ENCODE results near the gene STAB1.

STAB1 gene

DNA sequence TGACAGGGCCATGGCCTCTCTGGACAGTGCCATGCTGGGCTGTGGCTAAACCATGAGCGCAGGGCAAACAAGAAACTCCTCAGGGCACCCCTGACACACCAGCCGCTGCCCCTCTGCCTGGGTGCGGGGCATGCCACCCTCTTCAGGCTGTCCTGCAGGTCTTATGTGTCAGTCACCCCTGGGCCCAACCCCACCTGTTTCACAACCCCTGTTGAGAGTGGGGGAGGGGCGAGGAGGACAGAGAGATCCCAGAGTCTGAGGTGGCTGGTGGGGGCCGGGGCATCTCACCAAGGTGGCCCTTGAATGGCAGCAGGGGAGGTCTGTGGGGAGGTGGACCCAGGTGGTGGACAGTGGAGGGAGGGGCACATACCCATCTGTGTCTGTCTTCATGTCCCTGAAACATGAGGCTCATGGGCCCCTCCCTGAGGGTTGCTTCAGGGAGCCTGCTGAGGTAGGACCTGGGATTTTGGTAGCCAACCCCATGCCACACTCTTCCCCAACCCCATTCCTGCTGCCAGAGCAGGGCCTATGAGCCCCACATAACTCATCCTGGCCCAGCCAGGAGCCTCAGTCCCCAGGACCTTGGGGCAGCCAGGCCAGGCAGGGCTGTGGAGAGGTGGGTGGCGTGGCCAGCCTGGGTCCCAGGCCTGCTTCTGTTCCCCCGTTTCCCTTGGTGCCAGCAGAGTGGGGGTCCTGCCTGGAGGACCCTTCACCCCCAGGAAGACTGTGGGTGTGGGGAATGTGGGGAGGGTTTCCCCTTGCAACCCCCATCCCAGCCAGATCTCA, 1.7 kb upstream of the STAB1 start:
- H3K4me3 ChIP-seq (ENCODE audit: low read depth, low read length), result no peak overlapping the region
- TF ChIP-seq, protein P1, sequence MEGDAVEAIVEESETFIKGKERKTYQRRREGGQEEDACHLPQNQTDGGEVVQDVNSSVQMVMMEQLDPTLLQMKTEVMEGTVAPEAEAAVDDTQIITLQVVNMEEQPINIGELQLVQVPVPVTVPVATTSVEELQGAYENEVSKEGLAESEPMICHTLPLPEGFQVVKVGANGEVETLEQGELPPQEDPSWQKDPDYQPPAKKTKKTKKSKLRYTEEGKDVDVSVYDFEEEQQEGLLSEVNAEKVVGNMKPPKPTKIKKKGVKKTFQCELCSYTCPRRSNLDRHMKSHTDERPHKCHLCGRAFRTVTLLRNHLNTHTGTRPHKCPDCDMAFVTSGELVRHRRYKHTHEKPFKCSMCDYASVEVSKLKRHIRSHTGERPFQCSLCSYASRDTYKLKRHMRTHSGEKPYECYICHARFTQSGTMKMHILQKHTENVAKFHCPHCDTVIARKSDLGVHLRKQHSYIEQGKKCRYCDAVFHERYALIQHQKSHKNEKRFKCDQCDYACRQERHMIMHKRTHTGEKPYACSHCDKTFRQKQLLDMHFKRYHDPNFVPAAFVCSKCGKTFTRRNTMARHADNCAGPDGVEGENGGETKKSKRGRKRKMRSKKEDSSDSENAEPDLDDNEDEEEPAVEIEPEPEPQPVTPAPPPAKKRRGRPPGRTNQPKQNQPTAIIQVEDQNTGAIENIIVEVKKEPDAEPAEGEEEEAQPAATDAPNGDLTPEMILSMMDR (IDR thresholded peaks at IDR 0.05; ENCODE audit: low read depth, low read length, missing control alignments), result no peak
- no peak for DNase-seq (ENCODE audit: low read depth)

DNA sequence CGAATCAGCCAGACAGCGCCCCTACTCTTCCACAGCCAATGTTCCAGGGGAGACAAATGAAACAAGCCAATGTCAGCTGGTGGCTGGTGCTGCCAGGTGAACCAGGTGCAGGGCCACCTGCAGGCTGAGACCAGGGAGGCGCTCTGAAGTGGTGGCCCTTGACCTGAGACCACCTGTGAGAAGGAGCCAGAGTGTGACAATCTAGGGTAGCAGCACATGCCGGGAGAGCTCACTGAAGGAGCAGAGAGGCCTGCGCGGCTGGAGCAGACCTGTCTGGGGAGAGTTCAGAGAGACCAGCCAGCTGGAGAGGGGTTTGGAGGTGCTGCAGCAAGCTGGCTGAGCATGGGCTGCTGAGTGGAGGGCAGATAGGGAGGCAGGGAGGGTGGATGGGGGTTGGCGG, 693 bp upstream of the STAB1 start:
- TF ChIP-seq, protein P1 (IDR thresholded peaks at IDR 0.05; ENCODE audit: low read depth, low read length, missing control alignments), result no peak
- DNase-seq (ENCODE audit: low read depth), result no peak
- no peak overlapping the region for H3K4me3 ChIP-seq (ENCODE audit: low read depth, low read length)

DNA sequence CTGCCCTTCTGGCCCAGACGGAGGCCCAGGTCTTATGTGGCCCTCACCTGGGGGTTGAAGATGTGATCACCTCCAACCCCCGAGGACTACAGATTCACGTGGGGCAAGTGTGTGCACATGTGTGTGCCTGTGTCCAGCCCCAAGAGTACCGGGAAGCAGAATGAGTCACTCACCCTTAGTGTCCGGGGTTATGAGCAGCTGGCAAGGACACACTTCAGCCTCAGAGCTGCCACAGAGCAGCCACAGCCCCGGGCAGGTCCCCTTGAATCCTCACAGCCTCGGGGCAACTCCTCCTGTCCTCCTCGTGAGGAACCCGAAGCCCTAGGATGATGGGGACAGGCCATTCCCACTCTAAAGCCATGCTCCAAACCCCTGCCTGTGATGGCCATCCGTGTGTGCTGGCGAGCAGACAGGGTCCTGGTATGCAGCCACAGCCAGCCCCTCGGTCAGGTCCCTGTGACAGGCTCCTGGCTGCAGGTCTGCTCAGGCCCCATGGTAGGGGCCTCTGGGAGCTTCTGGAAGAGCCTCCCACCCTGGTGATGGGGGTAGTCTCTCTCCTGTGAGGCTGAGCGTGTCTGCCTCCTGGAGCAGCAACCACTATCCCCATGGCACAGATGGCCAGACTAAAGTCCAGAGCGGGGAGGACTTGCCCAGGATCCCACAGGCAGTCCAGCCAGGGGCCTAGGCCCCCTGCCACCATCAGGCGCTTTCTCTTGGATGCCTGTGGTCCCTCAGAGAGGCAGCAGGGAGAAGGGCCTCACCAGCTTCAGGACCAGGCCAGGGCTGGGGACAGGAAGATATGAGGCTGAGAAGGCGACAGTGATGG, 852 bp downstream of the STAB1 start:
- H3K4me3 ChIP-seq (ENCODE audit: low read depth, low read length), result no peak overlapping the region
- DNase-seq (ENCODE audit: low read depth), result no peak
- TF ChIP-seq, protein P1 (IDR thresholded peaks at IDR 0.05; ENCODE audit: low read depth, low read length, missing control alignments), result no peak

DNA sequence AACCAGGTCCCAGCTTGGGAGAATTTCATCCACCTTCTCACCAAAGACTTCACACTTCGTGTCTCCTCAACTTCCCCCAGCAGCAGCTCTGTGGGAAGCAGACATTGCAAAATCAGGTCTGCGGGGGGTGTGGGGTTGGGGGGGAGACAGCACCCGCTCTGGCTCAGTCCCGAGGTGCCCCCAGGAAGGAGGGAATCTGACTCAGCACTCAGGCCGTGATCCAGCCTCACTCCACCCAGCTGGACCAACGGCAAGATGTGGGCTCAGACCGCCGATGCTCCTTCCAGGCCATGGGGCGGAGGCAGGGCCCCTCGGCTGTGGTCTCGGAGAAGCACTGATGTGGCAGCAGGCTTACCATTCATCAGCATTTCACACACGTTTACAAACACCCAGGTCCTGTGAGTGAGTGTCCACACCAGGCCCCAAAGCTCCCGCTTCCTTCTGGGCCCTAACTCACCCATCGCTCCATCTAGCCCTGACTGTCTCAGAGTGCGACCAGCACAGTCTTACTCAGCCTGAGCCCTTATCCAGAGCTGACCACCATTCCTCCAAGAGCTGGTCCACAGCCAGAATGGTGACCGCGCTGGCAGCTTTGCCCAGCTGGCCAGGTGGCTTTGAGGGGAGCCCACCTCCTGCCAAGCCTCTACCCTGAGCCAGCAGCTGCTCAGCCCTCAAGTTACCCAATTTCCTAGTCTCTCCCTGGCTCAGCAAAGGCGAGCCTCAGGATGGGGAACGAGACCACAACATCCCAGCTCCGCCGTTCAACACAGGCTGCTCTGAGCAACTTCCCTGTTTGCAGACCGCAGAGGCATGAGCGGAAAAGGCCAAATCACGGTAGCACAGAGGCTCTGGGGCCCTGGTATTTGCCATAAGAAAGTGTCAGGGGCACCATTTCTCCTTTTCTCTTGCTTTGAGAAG, 3.3 kb downstream of the STAB1 start:
- DNase-seq (ENCODE audit: low read depth), result no peak
- TF ChIP-seq, protein P1 (IDR thresholded peaks at IDR 0.05; ENCODE audit: low read depth, low read length, missing control alignments), result no peak
- H3K4me3 ChIP-seq (ENCODE audit: low read depth, low read length), result no peak overlapping the region

DNA sequence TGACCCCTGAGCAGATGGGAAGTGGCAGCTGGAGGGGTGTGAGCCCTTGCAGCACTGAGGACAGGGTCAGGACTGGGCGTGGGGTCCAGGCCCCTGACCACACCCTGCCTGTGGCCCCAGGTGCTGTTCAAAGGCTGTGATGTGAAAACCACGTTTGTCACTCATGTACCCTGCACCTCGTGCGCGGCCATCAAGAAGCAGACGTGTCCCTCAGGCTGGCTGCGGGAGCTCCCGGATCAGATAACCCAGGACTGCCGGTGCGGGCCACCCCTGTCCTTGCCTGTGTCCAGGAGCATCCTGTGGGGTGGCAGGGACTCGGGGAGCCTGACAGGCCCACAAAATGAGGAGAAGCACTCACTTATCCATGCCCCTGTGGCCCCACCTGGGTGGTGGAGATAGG, 5.9 kb downstream of the STAB1 start:
- TF ChIP-seq, protein P1 (IDR thresholded peaks at IDR 0.05; ENCODE audit: low read depth, low read length, missing control alignments), result no peak
- no peak overlapping the region for H3K4me3 ChIP-seq (ENCODE audit: low read depth, low read length)
- DNase-seq (ENCODE audit: low read depth), result no peak

DNA sequence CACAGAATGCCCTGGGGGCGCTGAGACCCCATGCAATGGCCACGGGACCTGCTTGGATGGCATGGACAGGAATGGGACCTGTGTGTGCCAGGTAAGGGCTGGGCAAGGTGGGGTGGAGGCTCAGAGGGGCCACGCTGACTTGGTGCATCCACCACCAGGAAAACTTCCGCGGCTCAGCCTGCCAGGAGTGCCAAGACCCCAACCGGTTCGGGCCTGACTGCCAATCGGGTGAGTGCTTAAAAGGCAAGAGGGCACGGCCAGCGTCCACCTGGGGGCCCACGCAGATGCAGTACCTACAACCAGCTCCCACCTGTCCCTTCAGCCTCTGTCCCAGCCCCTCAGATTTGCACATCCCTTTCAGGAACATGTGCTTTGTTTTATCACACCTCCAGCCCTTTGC, 6.9 kb downstream of the STAB1 start:
- H3K4me3 ChIP-seq (ENCODE audit: low read depth, low read length), result no peak overlapping the region
- TF ChIP-seq, protein P1 (IDR thresholded peaks at IDR 0.05; ENCODE audit: low read depth, low read length, missing control alignments), result no peak
- no peak for DNase-seq (ENCODE audit: low read depth)

Measured in GM12864 (cell line).